PC-3 (cell line): Measurements from ENCODE around the gene PRDX5.

Experiments
- EZH2 ChIP-seq: fragments of 300-600 bp; sonication (generic); IDR thresholded peaks from one replicate; pipeline ENCODE4 v1.6.1; 2017; ENCODE audit warnings: antibody characterized with exemption, mild to moderate bottlenecking, low read length; ENCODE audit not compliant: unreplicated experiment
- EZH2phosphoT487 ChIP-seq: fragments of 300-600 bp; sonication (generic); IDR thresholded peaks from 2 replicates; pipeline ENCODE4 v1.6.1; 2018; ENCODE audit warnings: mild to moderate bottlenecking, antibody characterized with exemption, low read length, borderline replicate concordance
- TF ChIP-seq, protein P1 (sequence below): fragments of 300-600 bp; sonication (generic); conservative IDR thresholded peaks from 2 replicates; pipeline ENCODE4 v1.5.1; 2017; ENCODE audit warnings: antibody characterized with exemption, low read depth, mild to moderate bottlenecking, low read length

DNA sequence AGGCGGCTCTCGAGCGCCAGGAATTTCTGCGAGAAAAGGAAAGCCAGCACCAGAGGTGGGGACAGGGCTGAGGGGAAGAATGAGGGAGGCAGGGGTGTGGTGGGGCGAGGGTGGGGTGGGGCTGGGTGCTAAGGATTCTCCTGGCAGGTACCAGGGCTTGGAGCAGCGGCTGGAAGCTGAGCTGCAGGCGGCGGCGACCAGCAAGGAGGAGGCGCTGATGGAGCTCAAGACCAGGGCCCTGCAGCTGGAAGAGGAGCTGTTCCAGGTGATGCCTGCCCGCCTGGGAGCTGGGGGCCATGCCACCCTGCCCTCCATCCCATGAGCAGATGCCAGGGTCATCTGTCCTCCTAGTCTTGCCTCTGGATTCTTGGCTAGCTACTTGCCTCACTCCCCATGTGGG lies 31.5 kb downstream of the PRDX5 start:
- TF ChIP-seq, protein P1, sequence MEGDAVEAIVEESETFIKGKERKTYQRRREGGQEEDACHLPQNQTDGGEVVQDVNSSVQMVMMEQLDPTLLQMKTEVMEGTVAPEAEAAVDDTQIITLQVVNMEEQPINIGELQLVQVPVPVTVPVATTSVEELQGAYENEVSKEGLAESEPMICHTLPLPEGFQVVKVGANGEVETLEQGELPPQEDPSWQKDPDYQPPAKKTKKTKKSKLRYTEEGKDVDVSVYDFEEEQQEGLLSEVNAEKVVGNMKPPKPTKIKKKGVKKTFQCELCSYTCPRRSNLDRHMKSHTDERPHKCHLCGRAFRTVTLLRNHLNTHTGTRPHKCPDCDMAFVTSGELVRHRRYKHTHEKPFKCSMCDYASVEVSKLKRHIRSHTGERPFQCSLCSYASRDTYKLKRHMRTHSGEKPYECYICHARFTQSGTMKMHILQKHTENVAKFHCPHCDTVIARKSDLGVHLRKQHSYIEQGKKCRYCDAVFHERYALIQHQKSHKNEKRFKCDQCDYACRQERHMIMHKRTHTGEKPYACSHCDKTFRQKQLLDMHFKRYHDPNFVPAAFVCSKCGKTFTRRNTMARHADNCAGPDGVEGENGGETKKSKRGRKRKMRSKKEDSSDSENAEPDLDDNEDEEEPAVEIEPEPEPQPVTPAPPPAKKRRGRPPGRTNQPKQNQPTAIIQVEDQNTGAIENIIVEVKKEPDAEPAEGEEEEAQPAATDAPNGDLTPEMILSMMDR = no peak
- no peak for TF ChIP-seq EZH2
- TF ChIP-seq EZH2phosphoT487 = no peak
